ENCODE measurements around the gene GOLGA6L10. TPM values are rescaled to one million over a fixed set of nuclear protein-coding genes. Genes with fewer than 3 reads are reported as not detected.

The GOLGA6L10 gene
- 0.86 and 1.1 TPM in 2 replicates for total RNA-seq

GRCh38 chr15:82349375-82349774, at the start of gene GOLGA6L10:
TSS of gene GOLGA6L10 (minus strand) at chr15:82349475. CDS start at chr15:82349375, 100 bp downstream.

Other genes with a start within 250 kb of the GOLGA6L10 start
- gene EFL1, start 86.7 kb downstream of the GOLGA6L10 start, total RNA-seq: 10.4 and 12.6 TPM in 2 replicates
- 0.17 and 0.32 TPM in 2 replicates for gene SAXO2, start 86.7 kb downstream of the GOLGA6L10 start, total RNA-seq
- 1.7 and 2.7 TPM in 2 replicates for gene GOLGA6L9, start 80.3 kb upstream of the GOLGA6L10 start, total RNA-seq
- gene RPS17, start 191.0 kb upstream of the GOLGA6L10 start, total RNA-seq: 2,116 and 2,882 TPM in 2 replicates

Data from bronchial smooth muscle cell (primary cell).